ENCODE data around the gene OR8K3.

Gene OR8K3

DNA sequence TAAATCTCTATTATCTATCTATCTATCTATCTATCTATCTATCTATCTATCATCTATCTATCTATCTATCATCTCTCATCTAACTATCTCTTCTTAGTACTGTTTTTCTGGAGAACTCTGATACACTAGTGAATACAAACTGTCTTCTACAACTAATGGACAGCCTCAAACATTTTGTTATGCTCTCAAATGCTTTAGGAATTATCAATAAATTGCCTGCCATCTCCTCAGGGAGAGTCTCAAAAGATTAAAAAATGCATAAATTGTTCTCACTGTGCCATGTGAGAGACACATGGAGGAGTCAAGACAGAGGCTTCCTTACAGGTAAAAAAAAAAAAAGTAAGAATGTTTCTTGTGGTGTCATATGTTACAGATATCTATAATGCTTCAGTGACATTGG lies at the start of gene OR8K3:
OR8K3 (plus strand) TSS at position 301 of the 400 bp plus-strand sequence. CDS start 3,163 bp downstream, outside the sequence.
- no peak for DNase-seq

DNA sequence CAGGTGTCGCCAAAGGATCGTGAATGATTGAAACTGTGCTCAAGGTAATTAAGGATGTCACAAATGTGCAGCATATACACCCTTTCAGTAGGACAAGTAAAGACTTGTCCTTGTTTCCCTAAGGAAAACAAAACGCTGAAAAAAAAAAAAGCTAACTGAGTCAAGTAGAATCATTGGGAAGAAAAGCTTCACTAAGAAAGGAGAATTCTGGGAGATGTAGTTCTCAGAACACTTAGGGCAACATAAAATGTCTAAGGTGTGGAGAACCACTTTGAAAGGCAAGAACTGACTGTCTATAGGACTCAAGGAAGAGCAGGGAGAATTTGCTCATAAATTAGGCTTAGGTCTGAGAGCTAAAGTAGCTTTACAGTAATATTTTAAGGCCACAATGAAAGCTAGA lies 43.9 kb upstream of the OR8K3 start:
- DNase-seq, result no peak

DNA sequence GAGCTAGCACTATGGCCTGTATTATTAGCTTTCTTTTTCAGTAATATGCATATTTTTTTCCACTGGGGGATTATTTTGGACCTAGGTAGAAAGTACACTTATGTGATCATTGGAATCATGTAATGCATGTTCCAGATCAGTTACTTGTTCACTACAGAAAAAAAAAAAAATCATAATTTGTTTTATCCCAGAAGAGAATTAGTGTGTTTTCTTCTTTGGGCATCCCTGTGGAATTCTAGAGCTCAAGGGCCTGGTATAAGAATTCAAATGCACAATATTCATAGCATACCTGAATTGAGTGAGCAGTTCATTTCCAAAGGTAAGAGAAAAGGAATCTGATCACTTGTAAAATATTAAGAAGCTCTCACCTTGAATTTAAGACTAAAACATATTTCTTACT lies 41.1 kb upstream of the OR8K3 start, which contains the start of gene OR5T1:
OR5T1 (plus strand) TSS at position 301 of the 400 bp plus-strand sequence. CDS start 1,485 bp downstream, outside the sequence.
- DNase-seq, result no peak

DNA sequence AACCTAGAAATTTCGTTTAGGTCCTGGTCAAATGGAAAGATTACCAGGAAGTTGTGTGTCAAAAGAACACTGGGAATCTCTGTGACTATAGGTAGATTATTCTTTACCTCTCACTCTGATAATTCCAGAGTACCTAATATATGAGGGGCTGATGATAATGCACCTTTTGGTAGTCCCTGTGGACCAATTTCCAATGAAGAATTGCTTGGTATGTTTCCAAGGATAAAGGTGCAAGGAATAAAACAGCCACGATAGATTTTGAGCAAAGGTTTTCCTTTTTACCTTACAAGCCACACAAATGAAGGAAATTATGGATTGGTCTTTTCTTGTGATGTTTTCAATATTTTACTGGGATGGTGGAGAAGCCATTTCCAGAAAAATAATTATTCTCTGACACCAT lies 22.8 kb upstream of the OR8K3 start, which contains the start of gene OR8H1:
OR8H1 (minus strand) TSS at position 101 of the 400 bp plus-strand sequence. CDS start 1,192 bp downstream, outside the sequence.
- DNase-seq, result no peak

DNA sequence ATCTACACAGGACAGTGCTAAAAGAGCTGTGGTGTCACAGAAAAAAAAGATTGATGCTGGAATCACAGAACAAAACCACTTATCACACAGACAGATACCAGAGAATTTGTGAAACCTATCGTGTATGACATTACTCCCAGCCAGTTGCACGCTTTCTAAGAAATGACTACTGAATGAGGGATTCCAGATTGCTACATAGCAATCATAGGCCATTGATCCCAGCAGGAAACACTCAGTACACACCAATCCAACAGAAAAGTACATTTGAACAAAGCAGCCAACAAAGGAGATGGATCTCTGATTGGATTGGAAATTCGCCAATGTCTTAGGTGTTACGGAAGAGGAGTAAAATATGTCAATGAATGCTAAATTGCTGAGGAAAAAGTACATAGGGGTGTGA lies 18.0 kb upstream of the OR8K3 start:
- no peak for DNase-seq

DNA sequence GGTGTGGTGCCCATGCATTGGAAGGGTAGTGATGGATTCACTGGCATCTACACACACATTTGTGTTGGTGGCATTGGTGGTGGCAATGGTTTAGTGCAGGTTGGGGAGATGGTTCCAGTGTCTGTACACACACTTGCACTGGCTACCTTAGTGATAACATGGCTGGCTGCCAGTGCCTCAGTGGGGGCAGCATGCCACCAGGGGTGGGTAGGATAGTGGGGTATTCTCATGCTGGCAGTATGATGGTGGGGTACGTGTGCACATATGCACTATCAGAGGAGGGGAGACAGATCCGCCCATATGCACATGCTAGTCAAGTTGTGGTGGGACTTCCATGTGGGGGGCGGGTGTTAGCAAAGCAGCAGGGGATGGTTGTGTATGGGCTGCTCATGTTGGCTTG lies 7.1 kb upstream of the OR8K3 start:
- no peak for DNase-seq

- DNase-seq, result no peak
Observed at GRCh38 chr11:56331861-56332491, 17.0 kb downstream of the OR8K3 start.

DNA sequence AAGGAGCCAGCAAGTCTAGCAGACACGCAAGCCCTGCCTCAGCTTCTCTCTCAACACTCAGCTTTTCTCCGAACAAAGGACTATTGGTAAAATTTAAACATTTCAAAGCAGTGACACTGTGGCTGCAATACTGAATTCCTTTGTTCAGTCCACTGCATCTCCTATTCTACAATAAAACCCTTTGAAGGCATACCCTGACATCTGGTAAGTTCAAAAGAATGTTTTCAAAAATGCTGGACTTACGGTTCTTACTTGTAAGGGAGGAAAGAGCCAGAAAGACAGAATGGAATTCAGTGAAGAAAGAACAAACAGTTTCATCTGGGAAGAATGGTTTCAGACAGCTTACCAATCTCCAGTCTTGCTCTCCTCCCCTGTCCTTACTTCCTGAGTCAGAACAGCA lies 18.2 kb downstream of the OR8K3 start:
- DNase-seq, result no peak

GRCh38 chr11:56340289-56340688 lies 25.3 kb downstream of the OR8K3 start:
- DNase-seq, result no peak

GRCh38 chr11:56345739-56346138 lies 30.8 kb downstream of the OR8K3 start, which contains the start of gene OR8K1:
Gene OR8K1, plus strand, starts transcription at chr11:56346039. Its CDS starts 0 bp downstream, at chr11:56346039.
- no peak for DNase-seq

- no peak for DNase-seq
Observed at GRCh38 chr11:56353991-56354390, 39.0 kb downstream of the OR8K3 start, which contains the start of gene OR8J1. Gene OR8J1, plus strand, starts transcription at chr11:56354291. Its CDS starts 5,956 bp downstream, at chr11:56360247.
